GOT3 (cell line): ENCODE results near the gene MAPK1.
"Not testable (repeated sequence)": the region's sequence is repeated elsewhere in the genome, so short reads cannot be mapped to it uniquely, and the experiment has no call there.

ENCODE experiments used
- DNase-seq: peaks from one replicate; lab custom pipeline; 2025; ENCODE audit warnings: mixed read lengths; lab: John Stamatoyannopoulos, UW

Gene MAPK1

GRCh38 chr22:21881841-21882753, 14.7 kb upstream of the MAPK1 start:
- DNase-seq, result no peak

GRCh38 chr22:21876486-21877176, 9.2 kb upstream of the MAPK1 start:
- no peak for DNase-seq

- not testable (repeated sequence) for DNase-seq
Measured at GRCh38 chr22:21874953-21875352, 7.5 kb upstream of the MAPK1 start.

GRCh38 chr22:21873619-21874018, 6.2 kb upstream of the MAPK1 start:
- DNase-seq, result no peak

GRCh38 chr22:21872741-21873140, 5.3 kb upstream of the MAPK1 start:
- not testable (repeated sequence) for DNase-seq

GRCh38 chr22:21868651-21869050, 1.2 kb upstream of the MAPK1 start:
- no peak for DNase-seq

GRCh38 chr22:21866833-21867527, 465 bp downstream of the MAPK1 start:
- DNase-seq, result no peak

GRCh38 chr22:21865041-21865440, 2.4 kb downstream of the MAPK1 start:
- no peak for DNase-seq

- DNase-seq, result no peak
Measured at GRCh38 chr22:21862386-21863245, 4.8 kb downstream of the MAPK1 start.

- DNase-seq, result no peak
Measured at GRCh38 chr22:21861851-21862250, 5.6 kb downstream of the MAPK1 start.

GRCh38 chr22:21861264-21861848, 6.1 kb downstream of the MAPK1 start:
- no peak for DNase-seq

- no peak for DNase-seq
Measured at GRCh38 chr22:21860491-21861039, 6.9 kb downstream of the MAPK1 start.

GRCh38 chr22:21858025-21858764, 9.2 kb downstream of the MAPK1 start:
- no peak for DNase-seq

GRCh38 chr22:21857481-21857914, 9.9 kb downstream of the MAPK1 start:
- DNase-seq, result no peak

GRCh38 chr22:21856868-21857267, 10.6 kb downstream of the MAPK1 start:
- no peak for DNase-seq

GRCh38 chr22:21856197-21856596, 11.2 kb downstream of the MAPK1 start:
- no peak for DNase-seq

- DNase-seq, result no peak
Measured at GRCh38 chr22:21855676-21856075, 11.8 kb downstream of the MAPK1 start.

GRCh38 chr22:21850660-21851059, 16.8 kb downstream of the MAPK1 start:
- no peak for DNase-seq

GRCh38 chr22:21849489-21849888, 18.0 kb downstream of the MAPK1 start:
- no peak for DNase-seq

GRCh38 chr22:21848057-21848456, 19.4 kb downstream of the MAPK1 start:
- not testable (repeated sequence) for DNase-seq
